CD14-positive monocyte (primary cell): ENCODE measurements around the gene BMPR1B. TPM values are rescaled to one million over a fixed set of nuclear protein-coding genes. Genes with fewer than 3 reads are reported as not detected.

Experiments
- DNase-seq, 3 donors: peaks; one replicate each; pipeline ENCODE4 v3.0.0-alpha.2; 2011 to 2022
- H2AFZ ChIP-seq: 2 replicates; pipeline ENCODE4 v1.6.0; 2012; ENCODE audit warnings: mild to moderate bottlenecking, low read depth, low read length, inconsistent platforms; ENCODE audit not compliant: insufficient read depth, poor library complexity, severe bottlenecking
- H3K27ac ChIP-seq, 2 donors: 1 replicate in 1 of 2; 2 replicates in 1 of 2; pipeline ENCODE4 v1.5.1; 2012 to 2013; ENCODE audit warnings: low read length in 2 of 2, control low read depth in 1 of 2, inconsistent platforms in 1 of 2, low read depth in 1 of 2, mild to moderate bottlenecking in 1 of 2
- H3K27me3 ChIP-seq, 2 donors: one replicate each; pipeline versions ENCODE4 v1.6.0 to v1.6.1; 2011 to 2013; ENCODE audit warnings: low read length in 2 of 2; ENCODE audit not compliant: control insufficient read depth in 2 of 2, insufficient read depth in 2 of 2
- H3K36me3 ChIP-seq, 2 donors: replicated peaks in 1 of 2; 1 replicate in 1 of 2; 2 replicates in 1 of 2; pipeline versions ENCODE4 v1.5.1 to v1.6.1; 2012 to 2013; ENCODE audit warnings: low read length in 2 of 2, control low read depth in 1 of 2, inconsistent platforms in 1 of 2, mild to moderate bottlenecking in 1 of 2; ENCODE audit not compliant: insufficient read depth in 2 of 2, control insufficient read depth in 1 of 2
- H3K4me1 ChIP-seq, 2 donors: 1 replicate in 1 of 2; 2 replicates in 1 of 2; pipeline versions ENCODE4 v1.5.1 to v1.6.1; 2012 to 2013; ENCODE audit warnings: low read length in 2 of 2, control low read depth in 1 of 2, inconsistent platforms in 1 of 2, mild to moderate bottlenecking in 1 of 2, moderate library complexity in 1 of 2; ENCODE audit not compliant: insufficient read depth in 2 of 2, control insufficient read depth in 1 of 2
- H3K4me2 ChIP-seq: replicated peaks from 2 replicates; pipeline ENCODE3; 2012; ENCODE audit warnings: low read length, moderate library complexity, mild to moderate bottlenecking; ENCODE audit not compliant: poor library complexity, severe bottlenecking; ENCODE audit errors: extremely low read depth
- H3K4me3 ChIP-seq, 3 experiments: fragments of 200-600 bp in 1 of 3; sonication (generic) in 1 of 3; replicated peaks in 1 of 3; 1 replicate in 2 of 3; 2 replicates in 1 of 3; pipeline ENCODE4 v1.5.1; 2011 to 2013; ENCODE audit warnings: low read length in 3 of 3, mild to moderate bottlenecking in 3 of 3, control low read depth in 2 of 3, low read depth in 2 of 3, inconsistent platforms in 1 of 3, moderate library complexity in 1 of 3
- H3K79me2 ChIP-seq: 2 replicates; pipeline ENCODE4 v1.6.0; 2012; ENCODE audit warnings: mild to moderate bottlenecking, control low read depth, inconsistent platforms, low read length, moderate library complexity; ENCODE audit not compliant: insufficient read depth
- H3K9ac ChIP-seq: 2 replicates; pipeline ENCODE4 v1.6.0; 2017; ENCODE audit warnings: low read length, mild to moderate bottlenecking; ENCODE audit not compliant: insufficient read depth, poor library complexity, severe bottlenecking
- H3K9me3 ChIP-seq, 2 donors: replicated peaks in 1 of 2; 1 replicate in 1 of 2; 2 replicates in 1 of 2; pipeline versions ENCODE4 v1.5.1 to v1.6.1; 2012 to 2013; ENCODE audit warnings: low read length in 2 of 2, control low read depth in 1 of 2; ENCODE audit not compliant: control insufficient read depth in 1 of 2, insufficient read depth in 1 of 2
- H4K20me1 ChIP-seq: 2 replicates; pipeline ENCODE4 v1.6.0; 2012; ENCODE audit warnings: mild to moderate bottlenecking, low read length, control low read depth, moderate library complexity; ENCODE audit not compliant: insufficient read depth
- H3K27ac Mint-ChIP-seq, 7 donors: one replicate each; pipeline ENCODE4 v1.8.0; 2020; ENCODE audit warnings: mild to moderate bottlenecking in 7 of 7, mixed read lengths in 7 of 7, moderate library complexity in 6 of 7, inconsistent platforms in 2 of 7
- H3K27me3 Mint-ChIP-seq, 3 donors: one replicate each; pipeline ENCODE4 v1.8.0; 2021 to 2022; ENCODE audit warnings: low read depth in 3 of 3, mild to moderate bottlenecking in 3 of 3, mixed read lengths in 3 of 3, moderate library complexity in 3 of 3, inconsistent platforms in 1 of 3
- H3K36me3 Mint-ChIP-seq, 2 donors: one replicate each; pipeline ENCODE4 v1.8.0; 2020; ENCODE audit warnings: mixed read lengths in 2 of 2, inconsistent platforms in 1 of 2, mild to moderate bottlenecking in 1 of 2
- H3K4me1 Mint-ChIP-seq: one replicate; pipeline ENCODE4 v1.8.0; 2020; ENCODE audit warnings: mild to moderate bottlenecking, mixed read lengths
- H3K4me3 Mint-ChIP-seq, 2 donors: one replicate each; pipeline ENCODE4 v1.8.0; 2020; ENCODE audit warnings: mild to moderate bottlenecking in 2 of 2, mixed read lengths in 2 of 2, moderate library complexity in 1 of 2
- H3K9me3 Mint-ChIP-seq, 7 donors: one replicate each; pipeline ENCODE4 v1.8.0; 2020 to 2022; ENCODE audit warnings: mixed read lengths in 7 of 7, mild to moderate bottlenecking in 6 of 7, moderate library complexity in 6 of 7, inconsistent platforms in 2 of 7
- WGBS: methylation state at CpG from one replicate; pipeline ENCODE4 v1.1.5; 2013; ENCODE audit warnings: missing lambda C conversion rate; ENCODE audit not compliant: insufficient coverage; 5-methylcytosine and 5-hydroxymethylcytosine counted together
- intact Hi-C, 2 donors: fragments of 100-400 bp; cut with micrococcal nuclease; formaldehyde crosslinking; loops; one replicate each; pipeline versions ENCODE4 v1.15.0 to v1.15.1; 2023
- polyA plus RNA-seq, 3 donors: library from polyadenylated mRNA; depleted of rRNA in 1 of 3; unstranded in 2 of 3; stranded (reverse) in 1 of 3; fragments of 300-500 nt in 2 of 3; fragments of >200 nt in 1 of 3; fragmentation: Illumina TruSeq in 2 of 3; gene quantifications; 1 replicate in 2 of 3; 2 replicates in 1 of 3; pipeline ENCODE4 v1.2.3, GENCODE V29; 2012 to 2021
- TF ChIP-seq, protein P1 (sequence below): fragments of 200-600 bp; IDR thresholded peaks from one replicate; pipeline ENCODE4 v1.8.0; 2022; ENCODE audit warnings: antibody characterized with exemption, mild to moderate bottlenecking

The BMPR1B gene
- polyA plus RNA-seq, 3 donors: not detected

DNA sequence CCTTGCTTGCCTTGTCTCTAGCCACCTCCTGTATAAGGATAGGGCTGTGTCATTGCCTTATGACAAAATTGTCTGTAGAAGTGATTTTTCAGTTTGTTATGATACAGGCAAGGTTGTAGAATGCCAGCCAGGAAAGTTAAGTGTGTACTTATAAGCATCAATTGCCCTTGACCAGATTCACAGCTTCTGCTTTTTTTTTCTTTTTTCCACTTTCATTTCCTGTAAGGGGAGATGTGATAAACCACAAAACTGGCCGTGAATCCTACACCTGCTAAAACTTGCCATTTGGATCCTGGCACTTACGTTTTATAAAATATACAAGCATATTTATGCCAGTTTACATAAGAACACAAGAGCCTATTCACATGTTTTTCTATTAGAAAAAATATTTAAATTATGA is 35.0 kb upstream of the BMPR1B start:
- Histone ChIP-seq H2AFZ (no peak overlapping the region), H3K9me3 (no peaks in the 10 kb centered on the region), H3K79me2 (no peaks in the 10 kb centered on the region), H3K4me1 (no peaks in the 10 kb centered on the region), H4K20me1 (no peaks in the 10 kb centered on the region), H3K4me2 (no peak overlapping the region), H3K27me3 (no peaks in the 10 kb centered on the region), H3K9ac (no peak overlapping the region), H3K27ac (no peak overlapping the region), H3K4me3 (no peak overlapping the region), H3K36me3 (no peaks in the 10 kb centered on the region)
- no peak for DNase-seq
- Mint-ChIP-seq H3K9me3 (peaks cover 0 to 3% (median 0%) of the 10 kb centered on the region in 7 donors), H3K36me3 (no peaks in the 10 kb centered on the region), H3K4me1 (no peaks in the 10 kb centered on the region), H3K4me3 (no peak overlapping the region), H3K27ac (no peak overlapping the region), H3K27me3 (peaks cover 0 to 5% (median 1%) of the 10 kb centered on the region in 3 donors)
- intact Hi-C loops: no loop called here
- WGBS: no CpG with 5 or more reads among the region's 2 CpGs
- TF ChIP-seq, protein P1, sequence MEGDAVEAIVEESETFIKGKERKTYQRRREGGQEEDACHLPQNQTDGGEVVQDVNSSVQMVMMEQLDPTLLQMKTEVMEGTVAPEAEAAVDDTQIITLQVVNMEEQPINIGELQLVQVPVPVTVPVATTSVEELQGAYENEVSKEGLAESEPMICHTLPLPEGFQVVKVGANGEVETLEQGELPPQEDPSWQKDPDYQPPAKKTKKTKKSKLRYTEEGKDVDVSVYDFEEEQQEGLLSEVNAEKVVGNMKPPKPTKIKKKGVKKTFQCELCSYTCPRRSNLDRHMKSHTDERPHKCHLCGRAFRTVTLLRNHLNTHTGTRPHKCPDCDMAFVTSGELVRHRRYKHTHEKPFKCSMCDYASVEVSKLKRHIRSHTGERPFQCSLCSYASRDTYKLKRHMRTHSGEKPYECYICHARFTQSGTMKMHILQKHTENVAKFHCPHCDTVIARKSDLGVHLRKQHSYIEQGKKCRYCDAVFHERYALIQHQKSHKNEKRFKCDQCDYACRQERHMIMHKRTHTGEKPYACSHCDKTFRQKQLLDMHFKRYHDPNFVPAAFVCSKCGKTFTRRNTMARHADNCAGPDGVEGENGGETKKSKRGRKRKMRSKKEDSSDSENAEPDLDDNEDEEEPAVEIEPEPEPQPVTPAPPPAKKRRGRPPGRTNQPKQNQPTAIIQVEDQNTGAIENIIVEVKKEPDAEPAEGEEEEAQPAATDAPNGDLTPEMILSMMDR: no peak

DNA sequence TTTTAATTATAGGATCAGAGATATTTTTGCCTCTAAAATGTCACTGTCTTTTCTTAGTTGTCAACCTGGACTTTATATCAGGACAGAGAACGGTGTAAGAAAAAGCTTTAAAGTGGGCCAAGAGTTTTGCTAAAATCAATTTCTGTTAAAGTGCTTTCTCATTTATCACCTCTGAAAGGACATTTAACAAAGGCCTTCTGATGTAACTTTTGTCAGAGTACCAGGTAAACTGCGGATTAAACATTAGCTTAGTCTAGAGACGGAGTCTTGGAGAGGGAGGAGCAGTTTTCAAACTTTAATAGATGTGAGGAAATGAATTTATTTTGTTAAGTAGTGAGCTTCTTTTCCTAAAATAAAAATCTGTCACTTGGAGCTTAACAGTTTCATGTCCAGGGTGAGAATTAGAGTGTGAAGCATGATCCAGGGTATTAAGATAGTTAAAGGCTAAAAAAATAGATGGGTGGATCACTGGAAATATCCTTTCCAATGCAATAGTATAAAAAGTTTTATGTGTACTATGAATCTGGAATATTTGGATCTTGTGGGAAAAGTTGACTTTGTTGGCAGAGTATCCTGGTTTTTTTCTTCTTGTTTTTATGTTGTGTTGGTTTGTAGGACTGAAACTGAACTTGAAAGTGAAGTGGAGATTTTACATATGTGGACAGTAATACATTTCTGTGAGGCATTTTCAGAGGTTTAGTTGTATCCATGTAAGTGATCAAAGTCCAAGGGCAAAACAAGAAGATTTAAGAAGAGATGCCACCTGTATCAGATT is 33.6 kb upstream of the BMPR1B start:
- Mint-ChIP-seq H3K4me3 (no peak overlapping the region), H3K4me1 (no peaks in the 10 kb centered on the region), H3K36me3 (no peaks in the 10 kb centered on the region), H3K27me3 (peaks cover 0 to 3% (median 0%) of the 10 kb centered on the region in 3 donors), H3K27ac (no peak overlapping the region), H3K9me3 (peaks cover 0 to 3% (median 0%) of the 10 kb centered on the region in 7 donors)
- no peaks in the 10 kb centered on the region for H3K4me1 ChIP-seq
- no peak overlapping the region for H3K4me2 ChIP-seq
- TF ChIP-seq, protein P1: no peak
- WGBS: 100% methylated on average over 2 of the region's 3 CpGs
- DNase-seq: no peak
- no peak overlapping the region for H3K27ac ChIP-seq
- intact Hi-C loops: no loop called here
- no peak overlapping the region for H2AFZ ChIP-seq
- no peak overlapping the region for H3K9ac ChIP-seq
- H4K20me1 ChIP-seq: no peaks in the 10 kb centered on the region
- H3K36me3 ChIP-seq: no peaks in the 10 kb centered on the region
- no peaks in the 10 kb centered on the region for H3K79me2 ChIP-seq
- no peak overlapping the region for H3K4me3 ChIP-seq
- no peaks in the 10 kb centered on the region for H3K9me3 ChIP-seq
- no peaks in the 10 kb centered on the region for H3K27me3 ChIP-seq
